B cell (primary cell): ENCODE results near the gene TGOLN2. TPM values are rescaled to one million over a fixed set of nuclear protein-coding genes. Genes with fewer than 3 reads are reported as not detected.
"Not testable (repeated sequence)": the region's sequence is repeated elsewhere in the genome, so short reads cannot be mapped to it uniquely, and the experiment has no call there.

Source experiments
- ATAC-seq: fragments of 200-7000 bp; cut with Tn5 transposase; one replicate; pipeline ENCODE4 v1.10.0; 2021; ENCODE audit warnings: low read depth, mild to moderate bottlenecking, moderate number of reproducible peaks, moderate library complexity
- CTCF ChIA-PET: fragments of 350-600 bp; sonication (Branson Sonifier 250); formaldehyde crosslinking; loops from one replicate; lab custom pipeline; 2021; ENCODE audit warnings: antibody characterized with exemption, inconsistent platforms; lab: Charles Lee
- POLR2A ChIA-PET: fragments of 350-600 bp; sonication (Branson Sonifier 250); formaldehyde crosslinking; loops from one replicate; lab custom pipeline; 2021; ENCODE audit warnings: antibody characterized with exemption; lab: Charles Lee
- DNase-seq: peaks from one replicate; pipeline ENCODE4 v3.0.0; 2013
- H2AFZ ChIP-seq: 2 replicates; pipeline ENCODE4 v1.6.1; 2012; ENCODE audit warnings: mild to moderate bottlenecking, low read depth, low read length; ENCODE audit not compliant: insufficient read depth, poor library complexity, severe bottlenecking
- H3K27ac ChIP-seq, 2 donors: 1 replicate in 1 of 2; 2 replicates in 1 of 2; pipeline ENCODE4 v1.5.1; 2012 to 2013; ENCODE audit warnings: low read length in 2 of 2, mild to moderate bottlenecking in 2 of 2, moderate library complexity in 1 of 2
- H3K27me3 ChIP-seq, 4 experiments: fragments of 200-600 bp in 1 of 4; sonication (generic) in 1 of 4; replicated peaks in 1 of 4; 1 replicate in 2 of 4; 2 replicates in 2 of 4; pipeline versions ENCODE4 v1.6.1 to v1.7.0; 2013 to 2016; ENCODE audit warnings: low read length in 3 of 4, mild to moderate bottlenecking in 2 of 4, mixed read lengths in 1 of 4, moderate library complexity in 1 of 4; ENCODE audit not compliant: insufficient read depth in 4 of 4, control insufficient read depth in 3 of 4; ENCODE audit errors: control extremely low read depth in 1 of 4
- H3K36me3 ChIP-seq, 2 experiments: replicated peaks in 1 of 2; 1 replicate in 1 of 2; 2 replicates in 1 of 2; pipeline versions ENCODE4 v1.6.1 to v1.7.1; 2013; ENCODE audit warnings: low read length in 1 of 2; ENCODE audit not compliant: insufficient read depth in 2 of 2, control insufficient read depth in 1 of 2; ENCODE audit errors: control extremely low read depth in 1 of 2, extremely low read depth in 1 of 2
- H3K4me1 ChIP-seq, 2 donors: fragments of 200-600 bp in 1 of 2; sonication (generic) in 1 of 2; 1 replicate in 1 of 2; 2 replicates in 1 of 2; pipeline versions ENCODE4 v1.5.1 to v1.6.1; 2013 to 2017; ENCODE audit warnings: low read length in 2 of 2; ENCODE audit not compliant: control insufficient read depth in 2 of 2, insufficient read depth in 2 of 2
- H3K4me2 ChIP-seq: replicated peaks from 2 replicates; pipeline ENCODE3; 2012; ENCODE audit warnings: mild to moderate bottlenecking, low read depth, low read length; ENCODE audit not compliant: poor library complexity, severe bottlenecking
- H3K4me3 ChIP-seq, 5 experiments: fragments of 200-600 bp in 1 of 5; sonication (generic) in 1 of 5; 1 replicate in 3 of 5; 2 replicates in 2 of 5; pipeline versions ENCODE4 v1.5.1 to v1.7.0; 2011 to 2016; ENCODE audit warnings: low read length in 4 of 5, mild to moderate bottlenecking in 4 of 5, low read depth in 2 of 5, control low read depth in 1 of 5, moderate library complexity in 1 of 5; ENCODE audit not compliant: insufficient read depth in 1 of 5; ENCODE audit errors: control extremely low read depth in 1 of 5, extremely low read depth in 1 of 5
- H3K79me2 ChIP-seq: fragments of 200-600 bp; sonication (generic); one replicate; pipeline ENCODE4 v1.6.0; 2016; ENCODE audit warnings: low read length; ENCODE audit not compliant: control insufficient read depth, insufficient read depth
- H3K9ac ChIP-seq: fragments of 200-600 bp; sonication (generic); 2 replicates; pipeline ENCODE4 v1.6.1; 2017; ENCODE audit warnings: mild to moderate bottlenecking, low read length, moderate library complexity
- H3K9me3 ChIP-seq, 3 donors: one replicate each; pipeline versions ENCODE4 v1.6.1 to v1.7.1; 2013; ENCODE audit warnings: low read length in 2 of 3; ENCODE audit not compliant: control insufficient read depth in 2 of 3, insufficient read depth in 1 of 3; ENCODE audit errors: control extremely low read depth in 1 of 3
- H4K20me1 ChIP-seq: 2 replicates; pipeline ENCODE4 v1.6.0; 2012; ENCODE audit warnings: mild to moderate bottlenecking, low read length; ENCODE audit not compliant: insufficient read depth, control insufficient read depth, poor library complexity, severe bottlenecking
- H3K27ac Mint-ChIP-seq: one replicate; pipeline ENCODE4 v1.8.0; 2021; ENCODE audit warnings: mixed read lengths
- H3K27me3 Mint-ChIP-seq: one replicate; pipeline ENCODE4 v1.8.0; 2021; ENCODE audit warnings: mixed read lengths
- H3K4me1 Mint-ChIP-seq: one replicate; pipeline ENCODE4 v1.8.0; 2021; ENCODE audit warnings: mixed read lengths
- H3K4me3 Mint-ChIP-seq: one replicate; pipeline ENCODE4 v1.8.0; 2021; ENCODE audit warnings: mixed read lengths
- H3K9me3 Mint-ChIP-seq: one replicate; pipeline ENCODE4 v1.8.0; 2022; ENCODE audit warnings: mixed read lengths; ENCODE audit not compliant: insufficient read depth
- EZH2 ChIP-seq: IDR thresholded peaks from 2 replicates; pipeline ENCODE4 v1.6.1; 2012; ENCODE audit warnings: borderline replicate concordance, low read depth, mild to moderate bottlenecking, moderate library complexity, low read length; ENCODE audit not compliant: insufficient read depth, poor library complexity, severe bottlenecking
- WGBS: methylation state at CpG from one replicate; pipeline ENCODE4 v1.1.5; 2013; ENCODE audit warnings: missing lambda C conversion rate; ENCODE audit not compliant: insufficient coverage; 5-methylcytosine and 5-hydroxymethylcytosine counted together
- intact Hi-C: fragments of 100-400 bp; cut with micrococcal nuclease; formaldehyde crosslinking; loops from one replicate; pipeline ENCODE4 v1.10.0; 2022
- polyA plus RNA-seq: library from polyadenylated mRNA; depleted of rRNA; stranded (reverse); fragments of >200 nt; gene quantifications from 2 replicates; pipeline ENCODE4 v1.2.3, GENCODE V29; 2012
- total RNA-seq, 2 donors: library from RNA; stranded (reverse); fragments of 120-200 nt in 1 of 2; gene quantifications; 1 replicate in 1 of 2; 2 replicates in 1 of 2; pipeline versions ENCODE4 v1.2.3 to v1.2.4, GENCODE V29; 2013 to 2022
- TF ChIP-seq, protein P1 (sequence below): fragments of 200-600 bp; IDR thresholded peaks from one replicate; pipeline ENCODE4 v1.8.0; 2022; ENCODE audit warnings: antibody characterized with exemption, mild to moderate bottlenecking

The TGOLN2 gene
- total and polyA plus RNA-seq, 2 donors (not counting 1 experiment from before 2014, with no cell fraction given), result 106 to 172 TPM

DNA sequence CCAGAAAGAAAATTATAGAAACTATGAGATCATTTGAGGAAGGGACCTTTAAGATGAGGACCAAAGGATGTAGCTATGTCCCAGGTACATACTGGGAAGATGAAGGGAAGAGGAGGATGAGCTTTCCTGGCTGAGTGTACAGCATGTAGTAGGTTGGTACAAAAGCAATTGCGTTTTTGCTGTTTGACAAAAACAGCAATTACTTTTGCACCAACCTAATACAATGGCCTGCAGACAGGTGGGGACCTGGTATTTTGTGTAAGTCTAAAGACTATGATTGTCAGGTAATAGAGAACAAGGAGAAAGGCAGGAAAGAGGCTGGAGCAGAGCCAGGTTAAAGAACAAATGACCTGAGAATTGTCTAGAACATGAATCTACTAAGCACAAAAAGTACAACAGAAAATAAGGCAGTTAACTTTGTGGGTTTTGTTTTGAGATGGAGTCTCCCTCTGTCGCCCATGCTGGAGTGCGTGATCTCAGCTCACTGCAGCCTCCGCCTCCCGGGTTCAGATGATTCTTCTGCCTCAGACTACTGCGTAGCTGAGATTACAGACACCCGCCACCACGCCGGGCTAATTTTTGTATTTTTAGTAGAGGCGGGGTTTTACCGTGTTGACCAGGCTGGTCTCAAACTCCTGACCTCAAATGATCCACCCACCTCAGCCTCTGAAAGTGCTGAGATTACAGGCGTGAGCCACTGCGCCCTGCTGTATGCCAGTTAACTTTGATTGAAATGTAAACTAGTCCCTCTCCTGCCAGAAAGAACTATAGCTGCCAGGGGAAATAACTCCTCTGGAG is 3.2 kb upstream of the TGOLN2 start:
- H3K9me3 Mint-ChIP-seq, result no peaks in the 10 kb centered on the region
- Histone ChIP-seq H3K4me1 (peaks cover 11 to 14% of the 10 kb centered on the region in 2 donors), H2AFZ (no peak overlapping the region), H3K9ac (no peak overlapping the region), H3K9me3 (no peaks in the 10 kb centered on the region), H4K20me1 (peaks cover 14% of the 10 kb centered on the region), H3K79me2 (peaks cover 26% of the 10 kb centered on the region), H3K27me3 (no peaks in the 10 kb centered on the region), H3K27ac (no peak overlapping the region), H3K4me2 (no peak overlapping the region), H3K36me3 (peaks cover 0 to 11% of the 10 kb centered on the region in 2 experiments), H3K4me3 (no peak overlapping the region)
- DNase-seq (no peak), ATAC-seq (no peak)
- 50% methylated on average over 4 of the region's 13 CpGs for WGBS
- TF ChIP-seq, protein P1, sequence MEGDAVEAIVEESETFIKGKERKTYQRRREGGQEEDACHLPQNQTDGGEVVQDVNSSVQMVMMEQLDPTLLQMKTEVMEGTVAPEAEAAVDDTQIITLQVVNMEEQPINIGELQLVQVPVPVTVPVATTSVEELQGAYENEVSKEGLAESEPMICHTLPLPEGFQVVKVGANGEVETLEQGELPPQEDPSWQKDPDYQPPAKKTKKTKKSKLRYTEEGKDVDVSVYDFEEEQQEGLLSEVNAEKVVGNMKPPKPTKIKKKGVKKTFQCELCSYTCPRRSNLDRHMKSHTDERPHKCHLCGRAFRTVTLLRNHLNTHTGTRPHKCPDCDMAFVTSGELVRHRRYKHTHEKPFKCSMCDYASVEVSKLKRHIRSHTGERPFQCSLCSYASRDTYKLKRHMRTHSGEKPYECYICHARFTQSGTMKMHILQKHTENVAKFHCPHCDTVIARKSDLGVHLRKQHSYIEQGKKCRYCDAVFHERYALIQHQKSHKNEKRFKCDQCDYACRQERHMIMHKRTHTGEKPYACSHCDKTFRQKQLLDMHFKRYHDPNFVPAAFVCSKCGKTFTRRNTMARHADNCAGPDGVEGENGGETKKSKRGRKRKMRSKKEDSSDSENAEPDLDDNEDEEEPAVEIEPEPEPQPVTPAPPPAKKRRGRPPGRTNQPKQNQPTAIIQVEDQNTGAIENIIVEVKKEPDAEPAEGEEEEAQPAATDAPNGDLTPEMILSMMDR, result no peak
- TF ChIP-seq EZH2, result no peak
- ChIA-PET CTCF (no interaction called here), POLR2A (no interaction called here)
- H3K27ac Mint-ChIP-seq, result no peak overlapping the region
- H3K27me3 Mint-ChIP-seq, result no peaks in the 10 kb centered on the region
- no peak overlapping the region for H3K4me3 Mint-ChIP-seq
- peaks cover 31% of the 10 kb centered on the region for H3K4me1 Mint-ChIP-seq
- intact Hi-C loops, result no loop called here

- peaks cover 28% of the 10 kb centered on the region for H4K20me1 ChIP-seq
- H3K36me3 ChIP-seq, result peaks cover 0 to 24% of the 10 kb centered on the region in 2 experiments
- WGBS, result 100% methylated on average over 1 of the region's 3 CpGs
- H3K4me2 ChIP-seq, POLR2A ChIA-PET, H2AFZ ChIP-seq, ATAC-seq, H3K9ac ChIP-seq, H3K27ac ChIP-seq, H3K9me3 ChIP-seq, H3K27me3 Mint-ChIP-seq, H3K9me3 Mint-ChIP-seq, H3K27me3 ChIP-seq, DNase-seq, CTCF ChIA-PET, H3K4me3 ChIP-seq: not testable (repeated sequence)
- H3K4me1 ChIP-seq, result peaks cover 24 to 27% of the 10 kb centered on the region in 2 donors
- peak overlapping the region; percentile 16 for H3K27ac Mint-ChIP-seq
- H3K79me2 ChIP-seq, result peaks cover 39% of the 10 kb centered on the region
- peaks cover 44% of the 10 kb centered on the region for H3K4me1 Mint-ChIP-seq
- peak overlapping the region; percentile 37 for H3K4me3 Mint-ChIP-seq
- intact Hi-C loops, result loop anchor here (5.0 kb wide), 2 partner anchors 63 to 83 kb away; partner anchors contain the start of gene CAPG
These were observed 1.9 kb upstream of the TGOLN2 start for GRCh38 chr2:85329701-85330100.
